SK-N-SH treated with all-trans-retinoic acid at 6 μM for 48 hours (cell line): ENCODE results near the gene PDGFC.

Experiments used
- ATAC-seq: fragments of 200-7000 bp; cut with Tn5 transposase; 3 replicates; pipeline ENCODE4 v1.9.1; 2020; ENCODE audit warnings: mild to moderate bottlenecking, moderate library complexity
- ARNTL ChIP-seq: fragments of 450-650 bp; formaldehyde crosslinking; IDR thresholded peaks from 2 replicates; pipeline ENCODE4 v1.5.0; 2020; ENCODE audit warnings: low read depth, mild to moderate bottlenecking, moderate library complexity, borderline replicate concordance
- BACH2 ChIP-seq: fragments of 250-450 bp; sonication (Bioruptor Pico); IDR thresholded peaks from 2 replicates; pipeline ENCODE4 v1.9.0; 2021; ENCODE audit warnings: mild to moderate bottlenecking, borderline replicate concordance
- CSDC2 ChIP-seq: fragments of 250-450 bp; sonication (Bioruptor Pico); IDR thresholded peaks from 2 replicates; pipeline ENCODE4 v1.5.0; 2020; ENCODE audit warnings: mild to moderate bottlenecking, moderate library complexity
- GLIS3 ChIP-seq: fragments of 250-450 bp; sonication (Bioruptor Pico); IDR thresholded peaks from 2 replicates; pipeline ENCODE4 v1.5.0; 2020; ENCODE audit warnings: mild to moderate bottlenecking, moderate library complexity
- ISL1 ChIP-seq: fragments of 250-450 bp; sonication (Bioruptor Pico); IDR thresholded peaks from 2 replicates; pipeline ENCODE4 v2.1.2; 2022; ENCODE audit warnings: mild to moderate bottlenecking, moderate library complexity
- OSR1 ChIP-seq: fragments of 250-450 bp; sonication (Bioruptor Pico); IDR thresholded peaks from 2 replicates; pipeline ENCODE4 v1.8.0; 2022; ENCODE audit warnings: moderate library complexity, mild to moderate bottlenecking, inconsistent platforms
- PPARA ChIP-seq: fragments of 250-450 bp; sonication (Bioruptor Pico); IDR thresholded peaks from 2 replicates; pipeline ENCODE4 v1.5.0; 2020; ENCODE audit warnings: mild to moderate bottlenecking, borderline replicate concordance
- RARB ChIP-seq: fragments of 250-450 bp; sonication (Bioruptor Pico); IDR thresholded peaks from 2 replicates; pipeline ENCODE4 v1.8.0; 2021; ENCODE audit warnings: mild to moderate bottlenecking, moderate library complexity
- SNAI2 ChIP-seq: fragments of 250-450 bp; sonication (Bioruptor Pico); IDR thresholded peaks from 2 replicates; pipeline ENCODE4 v1.5.0; 2020; ENCODE audit warnings: mild to moderate bottlenecking, moderate library complexity
- TCF4 ChIP-seq: fragments of 250-450 bp; sonication (Bioruptor Pico); IDR thresholded peaks from 2 replicates; pipeline ENCODE4 v1.8.0; 2021; ENCODE audit warnings: mild to moderate bottlenecking, moderate library complexity, borderline replicate concordance
- ZC3H10 ChIP-seq: fragments of 250-450 bp; sonication (Bioruptor Pico); IDR thresholded peaks from 2 replicates; pipeline ENCODE4 v1.5.1; 2021; ENCODE audit warnings: mild to moderate bottlenecking, moderate library complexity
- ZFP3 ChIP-seq: fragments of 250-450 bp; sonication (Bioruptor Pico); IDR thresholded peaks from 2 replicates; pipeline ENCODE4 v1.5.0; 2020; ENCODE audit warnings: mild to moderate bottlenecking, moderate library complexity
- ZFP30 ChIP-seq: fragments of 450-650 bp; formaldehyde crosslinking; IDR thresholded peaks from 2 replicates; pipeline ENCODE4 v1.5.0; 2022; ENCODE audit warnings: mild to moderate bottlenecking, moderate library complexity
- ZNF565 ChIP-seq: fragments of 450-650 bp; formaldehyde crosslinking; conservative IDR thresholded peaks from 2 replicates; pipeline ENCODE4 v1.5.0; 2020; ENCODE audit warnings: low read depth, mild to moderate bottlenecking, moderate library complexity
- ZNF70 ChIP-seq: fragments of 450-650 bp; formaldehyde crosslinking; IDR thresholded peaks from 2 replicates; pipeline ENCODE4 v1.5.0; 2020; ENCODE audit warnings: mild to moderate bottlenecking, moderate library complexity
- ZNF8 ChIP-seq: fragments of 450-650 bp; formaldehyde crosslinking; IDR thresholded peaks from 2 replicates; pipeline ENCODE4 v1.5.0; 2020; ENCODE audit warnings: mild to moderate bottlenecking, moderate library complexity
- TF ChIP-seq, protein P1 (sequence below): fragments of 250-450 bp; sonication (Bioruptor Pico); IDR thresholded peaks from 2 replicates; pipeline ENCODE4 v1.5.1; 2021; ENCODE audit warnings: mild to moderate bottlenecking, moderate library complexity
- TF ChIP-seq, protein P2 (sequence below): fragments of 250-450 bp; sonication (Bioruptor Pico); IDR thresholded peaks from 2 replicates; pipeline ENCODE4 v1.5.0; 2020; ENCODE audit warnings: mild to moderate bottlenecking, moderate library complexity
- TF ChIP-seq, protein P3 (sequence below): fragments of 250-450 bp; sonication (Bioruptor Pico); IDR thresholded peaks from 2 replicates; pipeline ENCODE4 v1.8.0; 2021; ENCODE audit warnings: low read depth, mild to moderate bottlenecking, moderate library complexity, borderline replicate concordance
- TF ChIP-seq, protein P4 (sequence below): fragments of 250-450 bp; sonication (Bioruptor Pico); IDR thresholded peaks from 2 replicates; pipeline ENCODE4 v1.8.0; 2020; ENCODE audit warnings: mild to moderate bottlenecking, moderate library complexity, borderline replicate concordance
- TF ChIP-seq, protein P5 (sequence below): fragments of 250-450 bp; sonication (Bioruptor Pico); IDR thresholded peaks from 2 replicates; pipeline ENCODE4 v1.5.1; 2020; ENCODE audit warnings: low read depth, mild to moderate bottlenecking, moderate library complexity

PDGFC gene

DNA sequence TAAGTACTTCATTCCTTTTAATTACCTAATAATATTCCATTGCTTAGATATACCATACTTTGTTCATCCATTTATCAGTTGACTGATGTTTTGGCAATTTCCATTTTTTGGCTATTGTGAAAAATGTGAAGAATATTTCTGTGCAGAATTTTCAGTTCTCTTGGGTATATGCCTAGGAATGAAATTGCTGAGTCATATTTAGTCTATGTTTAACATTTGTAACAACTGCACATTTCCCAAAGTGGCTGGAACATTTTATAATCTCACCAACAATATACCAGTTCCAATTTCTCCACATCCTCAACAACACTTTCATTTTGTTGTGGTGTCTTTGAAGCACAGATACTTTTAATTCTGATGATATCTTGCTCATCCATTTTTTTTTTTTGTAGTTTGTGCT, 215.5 kb downstream of the PDGFC start:
- no peak for ATAC-seq
- TF ChIP-seq ZNF70: no peak
- TF ChIP-seq ZFP3 (CRISPR knock-in tag): no peak
- TF ChIP-seq ARNTL (CRISPR knock-in tag): no peak
- no peak for TF ChIP-seq PPARA (CRISPR knock-in tag)
- TF ChIP-seq OSR1 (CRISPR knock-in tag): no peak
- no peak for TF ChIP-seq GLIS3 (CRISPR knock-in tag)
- TF ChIP-seq, protein P1, sequence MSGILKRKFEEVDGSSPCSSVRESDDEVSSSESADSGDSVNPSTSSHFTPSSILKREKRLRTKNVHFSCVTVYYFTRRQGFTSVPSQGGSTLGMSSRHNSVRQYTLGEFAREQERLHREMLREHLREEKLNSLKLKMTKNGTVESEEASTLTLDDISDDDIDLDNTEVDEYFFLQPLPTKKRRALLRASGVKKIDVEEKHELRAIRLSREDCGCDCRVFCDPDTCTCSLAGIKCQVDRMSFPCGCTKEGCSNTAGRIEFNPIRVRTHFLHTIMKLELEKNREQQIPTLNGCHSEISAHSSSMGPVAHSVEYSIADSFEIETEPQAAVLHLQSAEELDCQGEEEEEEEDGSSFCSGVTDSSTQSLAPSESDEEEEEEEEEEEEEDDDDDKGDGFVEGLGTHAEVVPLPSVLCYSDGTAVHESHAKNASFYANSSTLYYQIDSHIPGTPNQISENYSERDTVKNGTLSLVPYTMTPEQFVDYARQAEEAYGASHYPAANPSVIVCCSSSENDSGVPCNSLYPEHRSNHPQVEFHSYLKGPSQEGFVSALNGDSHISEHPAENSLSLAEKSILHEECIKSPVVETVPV (CRISPR knock-in tag): no peak
- TF ChIP-seq ZC3H10 (CRISPR knock-in tag): no peak
- TF ChIP-seq, protein P2, sequence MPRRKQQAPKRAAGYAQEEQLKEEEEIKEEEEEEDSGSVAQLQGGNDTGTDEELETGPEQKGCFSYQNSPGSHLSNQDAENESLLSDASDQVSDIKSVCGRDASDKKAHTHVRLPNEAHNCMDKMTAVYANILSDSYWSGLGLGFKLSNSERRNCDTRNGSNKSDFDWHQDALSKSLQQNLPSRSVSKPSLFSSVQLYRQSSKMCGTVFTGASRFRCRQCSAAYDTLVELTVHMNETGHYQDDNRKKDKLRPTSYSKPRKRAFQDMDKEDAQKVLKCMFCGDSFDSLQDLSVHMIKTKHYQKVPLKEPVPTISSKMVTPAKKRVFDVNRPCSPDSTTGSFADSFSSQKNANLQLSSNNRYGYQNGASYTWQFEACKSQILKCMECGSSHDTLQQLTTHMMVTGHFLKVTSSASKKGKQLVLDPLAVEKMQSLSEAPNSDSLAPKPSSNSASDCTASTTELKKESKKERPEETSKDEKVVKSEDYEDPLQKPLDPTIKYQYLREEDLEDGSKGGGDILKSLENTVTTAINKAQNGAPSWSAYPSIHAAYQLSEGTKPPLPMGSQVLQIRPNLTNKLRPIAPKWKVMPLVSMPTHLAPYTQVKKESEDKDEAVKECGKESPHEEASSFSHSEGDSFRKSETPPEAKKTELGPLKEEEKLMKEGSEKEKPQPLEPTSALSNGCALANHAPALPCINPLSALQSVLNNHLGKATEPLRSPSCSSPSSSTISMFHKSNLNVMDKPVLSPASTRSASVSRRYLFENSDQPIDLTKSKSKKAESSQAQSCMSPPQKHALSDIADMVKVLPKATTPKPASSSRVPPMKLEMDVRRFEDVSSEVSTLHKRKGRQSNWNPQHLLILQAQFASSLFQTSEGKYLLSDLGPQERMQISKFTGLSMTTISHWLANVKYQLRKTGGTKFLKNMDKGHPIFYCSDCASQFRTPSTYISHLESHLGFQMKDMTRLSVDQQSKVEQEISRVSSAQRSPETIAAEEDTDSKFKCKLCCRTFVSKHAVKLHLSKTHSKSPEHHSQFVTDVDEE: no peak
- TF ChIP-seq RARB (CRISPR knock-in tag): no peak
- no peak for TF ChIP-seq SNAI2
- no peak for TF ChIP-seq TCF4 (CRISPR knock-in tag)
- no peak for TF ChIP-seq BACH2 (CRISPR knock-in tag)
- no peak for TF ChIP-seq ZNF565 (CRISPR knock-in tag)
- no peak for TF ChIP-seq ZFP30 (CRISPR knock-in tag)
- TF ChIP-seq, protein P3, sequence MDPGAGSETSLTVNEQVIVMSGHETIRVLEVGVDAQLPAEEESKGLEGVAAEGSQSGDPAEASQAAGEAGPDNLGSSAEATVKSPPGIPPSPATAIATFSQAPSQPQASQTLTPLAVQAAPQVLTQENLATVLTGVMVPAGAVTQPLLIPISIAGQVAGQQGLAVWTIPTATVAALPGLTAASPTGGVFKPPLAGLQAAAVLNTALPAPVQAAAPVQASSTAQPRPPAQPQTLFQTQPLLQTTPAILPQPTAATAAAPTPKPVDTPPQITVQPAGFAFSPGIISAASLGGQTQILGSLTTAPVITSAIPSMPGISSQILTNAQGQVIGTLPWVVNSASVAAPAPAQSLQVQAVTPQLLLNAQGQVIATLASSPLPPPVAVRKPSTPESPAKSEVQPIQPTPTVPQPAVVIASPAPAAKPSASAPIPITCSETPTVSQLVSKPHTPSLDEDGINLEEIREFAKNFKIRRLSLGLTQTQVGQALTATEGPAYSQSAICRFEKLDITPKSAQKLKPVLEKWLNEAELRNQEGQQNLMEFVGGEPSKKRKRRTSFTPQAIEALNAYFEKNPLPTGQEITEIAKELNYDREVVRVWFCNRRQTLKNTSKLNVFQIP (CRISPR knock-in tag): no peak
- TF ChIP-seq ISL1 (CRISPR knock-in tag): no peak
- TF ChIP-seq, protein P4, sequence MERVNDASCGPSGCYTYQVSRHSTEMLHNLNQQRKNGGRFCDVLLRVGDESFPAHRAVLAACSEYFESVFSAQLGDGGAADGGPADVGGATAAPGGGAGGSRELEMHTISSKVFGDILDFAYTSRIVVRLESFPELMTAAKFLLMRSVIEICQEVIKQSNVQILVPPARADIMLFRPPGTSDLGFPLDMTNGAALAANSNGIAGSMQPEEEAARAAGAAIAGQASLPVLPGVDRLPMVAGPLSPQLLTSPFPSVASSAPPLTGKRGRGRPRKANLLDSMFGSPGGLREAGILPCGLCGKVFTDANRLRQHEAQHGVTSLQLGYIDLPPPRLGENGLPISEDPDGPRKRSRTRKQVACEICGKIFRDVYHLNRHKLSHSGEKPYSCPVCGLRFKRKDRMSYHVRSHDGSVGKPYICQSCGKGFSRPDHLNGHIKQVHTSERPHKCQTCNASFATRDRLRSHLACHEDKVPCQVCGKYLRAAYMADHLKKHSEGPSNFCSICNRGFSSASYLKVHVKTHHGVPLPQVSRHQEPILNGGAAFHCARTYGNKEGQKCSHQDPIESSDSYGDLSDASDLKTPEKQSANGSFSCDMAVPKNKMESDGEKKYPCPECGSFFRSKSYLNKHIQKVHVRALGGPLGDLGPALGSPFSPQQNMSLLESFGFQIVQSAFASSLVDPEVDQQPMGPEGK (CRISPR knock-in tag): no peak

DNA sequence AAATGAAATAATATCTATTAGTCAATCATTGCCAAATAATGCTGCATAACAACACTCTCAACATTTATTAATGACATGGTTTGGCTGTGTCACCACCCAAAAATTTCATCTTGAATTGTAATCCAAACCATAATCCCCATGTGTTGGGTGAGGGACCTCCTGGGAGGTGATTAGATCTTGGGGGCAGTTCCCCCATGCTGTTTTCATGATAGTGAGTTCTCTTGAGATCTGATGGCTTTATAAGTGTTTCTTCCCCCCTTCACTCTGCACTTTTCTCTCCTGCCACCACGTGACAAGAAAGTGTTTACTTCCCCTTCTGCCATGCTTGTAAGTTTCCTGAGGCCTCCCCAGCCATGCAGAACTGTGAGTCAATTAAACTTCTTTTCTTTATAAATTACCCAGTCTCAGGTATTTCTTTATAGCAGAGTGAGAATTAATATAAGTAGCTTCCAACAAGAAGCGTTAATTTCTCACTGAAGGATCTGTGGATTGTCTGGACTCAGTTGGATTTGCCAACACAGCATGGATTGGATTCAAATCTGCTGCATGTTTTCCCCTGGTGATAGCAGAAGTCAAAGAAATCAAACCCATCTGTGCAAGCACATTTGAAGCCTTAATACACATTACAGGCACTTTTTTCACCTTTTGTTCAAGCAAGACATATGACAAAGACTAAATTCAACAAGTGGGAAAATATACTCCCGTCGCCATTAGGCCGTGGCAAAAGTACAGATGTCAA, 216.6 kb downstream of the PDGFC start:
- ATAC-seq: no peak
- TF ChIP-seq ZNF565 (CRISPR knock-in tag): no peak
- no peak for TF ChIP-seq ZNF8 (CRISPR knock-in tag)
- TF ChIP-seq BACH2 (CRISPR knock-in tag): no peak
- TF ChIP-seq, protein P3 (CRISPR knock-in tag): no peak
- no peak for TF ChIP-seq OSR1 (CRISPR knock-in tag)
- TF ChIP-seq ZFP30 (CRISPR knock-in tag): no peak
- no peak for TF ChIP-seq TCF4 (CRISPR knock-in tag)
- TF ChIP-seq RARB (CRISPR knock-in tag): no peak
- no peak for TF ChIP-seq ISL1 (CRISPR knock-in tag)
- no peak for TF ChIP-seq ZC3H10 (CRISPR knock-in tag)
- no peak for TF ChIP-seq ZNF70
- TF ChIP-seq, protein P1 (CRISPR knock-in tag): no peak
- TF ChIP-seq ARNTL (CRISPR knock-in tag): no peak
- no peak for TF ChIP-seq PPARA (CRISPR knock-in tag)
- TF ChIP-seq CSDC2 (CRISPR knock-in tag): no peak
- TF ChIP-seq, protein P5, sequence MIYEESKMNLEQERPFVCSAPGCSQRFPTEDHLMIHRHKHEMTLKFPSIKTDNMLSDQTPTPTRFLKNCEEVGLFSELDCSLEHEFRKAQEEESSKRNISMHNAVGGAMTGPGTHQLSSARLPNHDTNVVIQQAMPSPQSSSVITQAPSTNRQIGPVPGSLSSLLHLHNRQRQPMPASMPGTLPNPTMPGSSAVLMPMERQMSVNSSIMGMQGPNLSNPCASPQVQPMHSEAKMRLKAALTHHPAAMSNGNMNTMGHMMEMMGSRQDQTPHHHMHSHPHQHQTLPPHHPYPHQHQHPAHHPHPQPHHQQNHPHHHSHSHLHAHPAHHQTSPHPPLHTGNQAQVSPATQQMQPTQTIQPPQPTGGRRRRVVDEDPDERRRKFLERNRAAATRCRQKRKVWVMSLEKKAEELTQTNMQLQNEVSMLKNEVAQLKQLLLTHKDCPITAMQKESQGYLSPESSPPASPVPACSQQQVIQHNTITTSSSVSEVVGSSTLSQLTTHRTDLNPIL (CRISPR knock-in tag): no peak
- TF ChIP-seq, protein P4 (CRISPR knock-in tag): no peak
